ENCODE data around the gene FAF2.
A peak's percentile ranks its signal among the peaks of the same experiment; 100 is the strongest.

The FAF2 gene

DNA sequence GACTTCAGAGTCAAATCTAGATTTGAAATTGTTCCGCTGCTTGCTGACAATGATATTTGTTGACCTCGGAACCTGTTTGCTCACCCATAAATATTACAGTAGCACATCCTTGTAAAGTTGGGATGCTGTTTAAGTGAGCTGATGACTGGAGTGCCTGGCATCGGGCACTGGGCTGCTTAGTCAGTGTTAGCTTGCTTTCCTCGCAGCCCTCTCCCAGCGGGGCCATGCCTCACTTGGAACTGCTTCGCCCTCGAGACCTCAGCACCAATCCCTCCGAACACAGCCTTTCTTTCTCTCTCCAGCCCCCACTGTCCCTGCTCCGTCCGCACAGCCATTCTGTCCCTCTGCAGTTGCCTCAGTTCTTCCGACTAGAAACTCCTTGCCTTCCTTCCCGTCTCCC lies 65.6 kb downstream of the FAF2 start:
- DNase-seq: no peak

DNA sequence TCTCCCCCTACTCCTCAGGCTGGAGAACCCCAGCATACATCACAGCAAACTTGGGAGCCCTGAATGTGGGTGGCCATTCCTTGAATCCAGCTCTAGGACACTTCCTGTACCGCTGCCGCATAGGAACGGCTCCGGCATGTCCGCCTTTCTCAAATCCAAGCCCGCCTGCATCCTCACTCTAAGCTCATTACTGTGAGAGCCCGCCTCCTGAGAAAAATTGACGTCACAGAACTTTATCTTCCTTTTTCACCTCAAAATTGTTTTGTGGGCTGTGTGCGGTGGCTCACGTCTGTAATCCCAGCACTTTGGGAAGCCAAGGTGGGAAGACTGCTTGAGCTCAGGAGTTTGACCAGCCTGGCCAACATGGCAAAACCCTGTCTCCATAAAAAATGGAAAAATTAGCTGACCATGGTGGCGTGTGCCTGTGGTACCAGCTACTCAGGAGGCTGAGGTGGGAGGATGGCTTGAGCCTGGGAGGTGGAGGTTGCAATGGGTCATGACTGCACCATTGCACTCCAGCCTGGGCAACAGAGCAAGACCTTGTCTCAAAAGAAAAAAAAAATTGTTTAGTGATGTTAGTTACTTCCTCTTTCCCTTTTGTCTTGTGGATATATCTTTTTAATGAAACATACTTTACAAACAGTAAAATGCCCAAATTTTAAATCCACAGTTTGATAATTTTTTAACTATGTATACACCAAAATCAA lies 66.2 kb downstream of the FAF2 start:
- DNase-seq: no peak

DNA sequence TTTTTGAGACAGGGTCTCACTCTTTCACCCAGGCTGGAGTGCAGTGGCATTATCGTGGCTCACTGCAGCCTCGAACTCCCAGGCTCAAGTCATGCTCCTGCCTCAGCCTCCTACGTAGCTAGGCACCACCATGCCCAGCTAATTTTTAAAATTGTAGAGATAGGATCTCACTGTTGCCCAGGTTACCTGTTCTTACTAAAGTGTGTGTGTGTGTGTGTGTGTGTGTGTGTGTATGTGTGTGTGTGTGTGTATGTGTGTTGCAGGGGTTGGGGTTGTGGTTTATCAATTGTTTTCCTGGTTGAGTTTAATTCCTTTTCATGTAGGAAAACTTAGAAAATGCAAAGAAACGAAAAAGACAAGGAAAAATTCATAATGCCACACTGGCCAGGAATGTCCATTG lies 67.2 kb downstream of the FAF2 start:
- no peak for DNase-seq

DNA sequence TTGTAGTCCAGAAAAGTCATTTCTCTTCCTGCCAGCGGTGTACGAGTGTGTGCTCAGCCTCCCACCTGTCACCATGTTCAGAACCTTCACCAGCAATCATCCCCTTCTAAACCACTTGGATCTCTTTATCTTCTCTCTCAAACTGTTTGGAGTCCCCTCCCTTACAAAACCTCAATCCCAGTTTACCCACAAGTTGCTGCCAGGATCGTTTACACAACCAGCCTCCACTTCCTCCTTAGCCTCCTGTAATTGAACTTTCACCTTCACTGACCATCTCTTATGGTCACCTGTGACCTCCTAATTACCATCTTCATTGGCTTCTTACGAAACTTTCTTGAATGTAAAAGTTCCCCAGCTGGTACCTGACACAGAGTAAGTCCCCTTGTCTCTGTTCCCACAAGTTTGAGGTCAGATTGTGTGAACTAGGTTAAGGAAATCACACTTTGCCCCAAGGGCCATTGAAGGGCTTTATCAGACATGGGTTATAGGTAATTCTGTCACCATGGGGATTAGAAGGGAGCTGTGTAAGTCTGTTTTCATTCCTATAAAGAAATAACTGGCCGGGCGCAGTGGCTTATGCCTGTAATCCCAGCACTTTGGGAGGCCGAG lies 69.0 kb downstream of the FAF2 start:
- no peak for DNase-seq

DNA sequence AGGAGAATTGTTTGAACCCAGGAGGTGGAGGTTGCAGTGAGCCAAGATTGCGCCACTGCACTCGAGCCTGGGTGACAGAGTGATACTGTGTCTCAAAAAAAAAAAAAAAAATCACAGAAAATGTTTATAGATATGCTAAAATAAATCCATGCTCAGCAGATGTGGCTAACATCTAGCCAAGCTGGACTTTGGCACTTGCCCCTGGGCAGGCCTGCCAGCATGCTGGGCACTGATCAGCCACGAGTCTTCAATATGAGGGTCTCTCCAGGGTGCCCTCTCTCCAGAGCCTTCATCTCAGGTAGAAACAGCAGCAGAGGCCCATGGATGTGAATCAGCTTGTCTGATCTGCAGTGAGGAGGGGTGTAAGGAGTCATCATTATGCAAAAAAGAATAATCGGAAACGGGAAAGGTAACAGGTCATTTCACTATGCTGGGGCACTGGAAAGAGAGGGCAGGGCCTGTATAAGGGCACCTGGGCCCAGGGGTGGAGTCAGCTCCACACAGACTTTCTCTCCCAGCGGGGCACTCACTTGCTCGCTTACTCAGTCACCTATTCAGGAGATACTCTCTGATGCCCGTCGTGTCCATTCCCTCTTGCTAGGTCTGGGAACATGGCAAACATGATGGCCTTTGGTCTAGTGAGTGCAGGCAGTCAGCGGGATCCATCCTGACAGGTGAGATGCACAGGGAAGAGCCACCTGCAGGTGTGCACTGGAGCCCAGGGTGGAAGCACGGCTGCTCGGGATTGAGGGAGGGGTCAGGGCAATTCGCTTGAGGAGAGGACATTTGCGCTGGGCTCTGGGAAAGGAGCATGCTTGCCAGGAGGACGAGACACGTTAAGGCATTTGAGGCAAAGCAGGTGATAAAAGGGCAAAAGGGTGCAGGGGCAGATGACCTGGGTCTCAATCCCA lies 71.9 kb downstream of the FAF2 start:
- DNase-seq: no peak

DNA sequence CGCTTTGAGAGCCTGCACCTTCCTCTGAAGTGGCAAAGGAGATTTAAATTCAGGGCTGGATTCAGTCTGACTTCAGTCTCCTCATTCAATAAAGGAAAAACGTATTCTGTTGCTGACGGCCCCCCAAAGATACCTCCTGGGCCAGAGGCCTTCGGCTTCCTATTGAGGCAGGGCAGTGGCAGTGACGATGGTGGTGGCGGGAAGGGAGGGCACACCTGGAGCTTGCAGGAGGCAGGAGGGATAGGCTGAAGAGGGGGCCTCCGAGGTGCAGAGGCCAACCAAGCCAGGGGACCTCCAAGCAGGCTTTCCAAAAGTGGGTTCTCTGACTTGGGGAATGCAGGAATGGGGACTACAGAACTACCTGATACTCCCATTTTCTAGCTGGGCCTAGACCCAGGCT lies 73.1 kb downstream of the FAF2 start:
- DNase-seq: no peak

GRCh38 chr5:176521699-176522263 lies 73.6 kb downstream of the FAF2 start:
- no peak for DNase-seq

GRCh38 chr5:176524138-176524537 lies 76.0 kb downstream of the FAF2 start:
- DNase-seq: no peak

DNA sequence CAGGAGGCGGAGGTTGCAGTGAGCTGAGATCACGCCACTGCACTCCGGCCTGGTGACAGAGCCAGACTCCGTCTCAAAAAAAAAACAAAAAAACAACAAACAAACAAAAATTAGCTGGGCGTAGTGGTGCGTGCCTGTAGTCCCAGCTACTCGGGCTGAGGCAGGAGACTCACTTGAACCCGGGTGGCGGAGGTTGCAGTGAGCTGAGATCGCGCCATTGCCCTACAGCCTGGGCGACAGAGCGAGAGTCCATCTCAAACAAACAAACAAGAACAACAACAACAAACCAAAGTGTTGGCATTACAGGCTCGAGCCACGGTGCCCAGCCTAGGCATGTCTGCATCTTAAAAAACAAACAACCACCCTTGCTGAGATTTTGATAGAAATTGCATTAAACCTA lies 76.8 kb downstream of the FAF2 start:
- DNase-seq: no peak

DNA sequence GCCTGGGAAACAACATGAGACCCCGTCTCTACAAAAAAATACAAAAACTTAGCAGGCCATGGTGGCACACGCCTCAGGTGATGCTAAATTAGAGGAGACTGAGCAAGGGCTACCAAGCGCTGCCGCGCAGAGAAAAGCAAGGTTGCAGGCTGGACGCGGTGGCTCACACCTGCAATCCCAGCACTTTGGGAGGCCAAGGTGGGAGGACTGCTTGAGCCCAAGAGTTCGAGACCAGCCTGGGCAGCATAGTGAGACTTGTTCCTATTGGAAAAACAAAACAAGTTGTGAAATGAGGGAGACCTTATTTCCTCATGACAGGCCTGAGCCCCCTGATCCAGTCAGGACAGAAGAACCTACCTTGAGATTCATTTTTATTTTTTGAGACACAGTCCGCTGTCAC lies 77.5 kb downstream of the FAF2 start:
- DNase-seq: no peak

- no peak for DNase-seq
Measured at GRCh38 chr5:176526462-176526861, 78.3 kb downstream of the FAF2 start.

- no peak for DNase-seq
Measured at GRCh38 chr5:176527246-176528222, 79.3 kb downstream of the FAF2 start.

DNA sequence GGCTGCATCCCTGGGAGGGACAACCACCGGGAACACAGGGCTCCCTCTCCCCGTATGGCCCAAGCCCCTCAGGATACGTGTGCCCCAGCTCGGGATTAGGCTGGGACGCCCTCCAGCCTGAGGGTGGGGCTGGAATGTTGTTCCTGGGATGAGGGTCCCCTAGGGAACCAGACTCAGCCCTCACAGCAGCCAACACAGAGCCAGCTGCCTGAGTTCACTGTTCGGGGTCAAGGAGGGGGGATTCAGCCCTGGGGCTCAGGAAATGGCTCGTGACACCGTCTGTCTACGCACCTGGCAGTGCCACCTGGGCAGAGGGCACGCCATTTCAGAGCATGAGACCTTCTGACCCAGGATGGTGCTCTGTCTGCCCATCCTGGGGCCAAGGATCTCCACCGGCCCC lies 80.1 kb downstream of the FAF2 start:
- DNase-seq: no peak

- no peak for DNase-seq
Measured at GRCh38 chr5:176528761-176529115, 80.6 kb downstream of the FAF2 start.

DNA sequence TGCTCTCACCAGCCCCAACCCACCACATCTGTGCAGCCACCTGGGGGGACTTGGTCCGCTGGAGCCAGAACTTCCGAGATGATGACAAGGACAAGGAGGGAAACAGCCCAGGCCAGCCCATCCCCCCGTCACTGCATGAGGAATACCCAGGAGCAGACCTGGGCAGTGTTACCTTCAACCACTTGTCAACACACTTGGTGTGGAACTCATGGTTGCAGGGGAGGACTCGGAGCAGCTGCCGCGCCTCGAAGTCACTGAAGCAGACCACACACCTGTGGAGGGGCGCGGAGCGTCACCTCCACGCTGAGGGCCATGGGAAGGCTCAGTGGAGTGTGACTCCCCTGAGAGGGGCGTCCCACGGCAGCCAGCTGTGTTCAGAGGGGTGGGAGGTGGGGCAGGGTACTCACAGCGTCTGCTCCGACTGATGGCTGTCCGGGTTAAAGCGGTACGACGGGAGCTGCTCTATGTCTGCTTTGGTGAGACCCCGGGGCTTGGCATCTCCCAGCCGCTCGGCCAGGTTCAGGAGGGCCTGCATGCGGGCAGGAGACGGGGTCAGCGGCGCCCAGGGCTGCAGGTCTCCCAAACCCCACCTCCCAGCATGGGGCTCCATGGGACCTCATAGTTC lies 81.0 kb downstream of the FAF2 start:
- DNase-seq: no peak

GRCh38 chr5:176529741-176530141 lies 81.6 kb downstream of the FAF2 start:
- DNase-seq: peak in 1 of 2 donors; percentile 41

DNA sequence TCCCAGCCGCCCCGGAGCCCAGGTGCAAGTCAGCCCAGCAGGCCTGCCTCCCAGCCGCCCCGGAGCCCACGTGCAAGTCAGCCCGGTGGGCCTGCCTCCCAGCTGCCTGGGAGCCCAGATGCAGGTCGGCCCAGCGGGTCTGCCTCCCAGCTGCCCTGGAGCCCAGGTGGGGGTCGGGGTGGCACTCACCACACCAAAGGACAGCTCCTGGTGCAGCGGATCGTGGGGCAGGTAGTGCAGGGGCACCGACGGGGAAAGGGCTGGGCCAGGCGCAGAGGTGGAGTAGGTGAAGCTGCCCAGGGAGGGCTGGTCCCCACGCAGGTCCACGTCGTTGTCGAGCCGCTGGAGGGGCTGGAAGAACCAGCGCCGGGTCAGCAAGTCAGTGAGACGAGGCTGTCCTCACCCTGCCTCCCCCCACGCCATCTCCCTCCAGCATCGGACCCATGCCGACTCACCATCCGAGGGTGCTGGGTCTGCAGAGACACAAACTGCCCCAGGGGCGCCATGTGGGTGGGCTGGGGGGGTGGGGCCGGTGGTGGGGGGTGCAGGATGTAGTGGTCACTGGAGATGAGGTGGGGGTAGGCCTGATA lies 82.3 kb downstream of the FAF2 start:
- no peak for DNase-seq

DNA sequence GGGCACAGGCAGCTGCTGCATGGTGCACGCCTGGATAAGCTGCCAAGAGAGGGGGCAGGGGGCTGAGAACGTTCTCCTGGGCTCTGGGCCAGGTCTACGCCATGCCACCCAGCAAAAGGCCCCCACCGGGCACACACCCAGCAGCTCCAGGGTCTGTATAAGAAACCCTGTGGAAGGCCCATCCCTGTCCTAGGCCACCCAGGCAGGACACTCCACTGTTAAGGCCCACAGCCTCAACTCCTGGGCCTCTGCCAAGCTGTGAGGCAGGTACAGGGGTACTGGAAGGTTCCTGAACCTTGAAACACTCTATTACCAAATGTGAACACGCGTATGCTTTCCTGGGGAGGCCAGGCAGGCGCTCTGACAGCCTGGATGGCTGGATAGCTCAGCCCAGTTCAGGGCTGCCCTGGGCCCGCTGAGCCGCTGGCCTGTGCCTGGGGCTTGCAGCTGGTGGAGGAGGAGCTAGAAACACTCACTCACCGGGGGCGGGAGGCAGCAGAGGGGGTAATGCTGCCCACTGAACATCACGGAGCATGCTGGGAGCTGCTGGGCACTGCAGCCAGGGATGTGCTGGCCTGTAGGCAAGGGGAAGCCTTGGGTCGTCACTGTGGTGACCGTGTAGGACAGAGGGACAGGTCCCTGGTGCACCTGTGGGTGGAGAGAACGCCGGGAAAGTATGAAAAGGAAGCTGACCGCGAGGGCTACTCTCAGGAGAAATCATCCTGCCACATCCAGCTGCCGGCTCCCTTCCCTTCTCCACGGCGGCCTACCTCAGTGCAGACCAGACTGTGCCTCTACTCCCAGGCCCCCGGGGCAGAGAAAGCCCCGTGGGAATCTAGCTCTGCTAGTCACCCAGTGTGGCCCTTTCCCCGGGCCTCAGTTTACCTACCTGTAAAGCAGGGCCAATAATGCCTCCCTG lies 83.1 kb downstream of the FAF2 start:
- DNase-seq: peak in 1 of 2 donors; percentile 48

DNA sequence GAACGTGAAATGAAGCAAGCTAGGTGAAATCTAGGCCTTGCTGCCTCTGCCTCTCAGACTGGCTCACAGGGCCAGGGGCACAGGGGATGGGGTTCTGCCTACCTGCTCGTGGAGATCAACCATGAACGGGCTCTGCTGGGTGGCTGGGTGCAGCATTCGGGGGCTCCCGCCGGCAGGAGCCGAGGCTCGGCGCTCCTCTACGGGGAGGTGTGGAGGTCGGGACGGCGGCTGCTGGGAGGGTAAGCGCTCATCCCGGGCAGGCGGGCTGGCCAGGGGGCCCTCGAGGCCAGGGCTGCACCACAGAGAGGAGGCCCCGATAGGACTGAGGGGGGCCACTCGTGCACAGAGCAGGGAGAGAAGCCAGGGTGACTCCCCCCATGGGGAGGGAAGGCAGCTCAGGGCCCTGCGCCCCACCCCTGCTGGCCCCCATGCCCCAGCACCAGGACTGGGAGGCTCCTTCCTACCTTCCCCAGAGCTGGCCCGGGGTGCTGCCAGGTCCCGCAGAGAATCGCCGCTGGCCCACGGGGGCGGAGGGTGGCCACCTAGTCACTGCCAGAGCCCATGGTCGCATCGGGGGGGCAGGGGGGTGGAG lies 83.8 kb downstream of the FAF2 start:
- no peak for DNase-seq

DNA sequence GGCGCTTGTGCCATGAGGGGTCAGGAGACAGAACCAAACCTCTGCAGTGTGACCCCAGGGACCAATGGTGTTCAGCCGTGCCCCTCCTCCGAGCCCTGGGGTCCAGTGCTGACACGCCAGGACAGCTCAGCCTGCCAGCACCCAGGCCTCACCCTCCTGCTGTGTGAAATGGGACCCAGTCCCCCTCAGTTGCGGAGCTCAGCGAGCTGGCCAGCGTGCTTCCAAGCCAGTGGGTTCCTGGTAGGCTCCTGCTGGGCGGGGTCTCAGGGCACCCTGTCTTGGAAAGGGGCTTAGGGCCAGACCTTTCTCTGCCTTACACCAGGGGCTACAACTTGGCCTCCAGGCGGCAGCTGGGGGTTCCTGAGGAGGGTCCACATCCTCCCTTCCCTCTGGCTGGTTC lies 84.6 kb downstream of the FAF2 start:
- DNase-seq: no peak
